KMS-11 (cell line): Measurements from ENCODE around the gene KIAA0319L.

Experiments
- H2AFZ ChIP-seq: fragments of 200-600 bp; sonication (generic); 2 replicates; pipeline ENCODE4 v1.6.1; 2016; ENCODE audit warnings: antibody characterized with exemption, mixed run types, low read depth
- H3K27ac ChIP-seq: fragments of 200-600 bp; sonication (generic); 2 replicates; pipeline ENCODE4 v1.6.1; 2016; ENCODE audit warnings: mild to moderate bottlenecking, mixed run types
- H3K27me3 ChIP-seq: fragments of 200-600 bp; sonication (generic); 2 replicates; pipeline ENCODE4 v1.6.1; 2017; ENCODE audit warnings: mild to moderate bottlenecking, low read depth, mixed run types, moderate library complexity; ENCODE audit not compliant: insufficient read depth
- H3K36me3 ChIP-seq: fragments of 200-600 bp; sonication (generic); 2 replicates; pipeline ENCODE4 v1.6.1; 2017; ENCODE audit warnings: mild to moderate bottlenecking, mixed run types; ENCODE audit not compliant: insufficient read depth
- H3K4me1 ChIP-seq: fragments of 200-600 bp; sonication (generic); 2 replicates; pipeline ENCODE4 v1.6.1; 2016; ENCODE audit warnings: mild to moderate bottlenecking, low read depth, mixed run types; ENCODE audit not compliant: poor library complexity, severe bottlenecking
- H3K4me2 ChIP-seq: fragments of 200-600 bp; sonication (generic); 2 replicates; pipeline ENCODE4 v1.7.0; 2016; ENCODE audit warnings: mild to moderate bottlenecking, mixed run types
- H3K4me3 ChIP-seq: fragments of 200-600 bp; sonication (generic); IDR thresholded peaks from 2 replicates; pipeline ENCODE4 v1.6.1; 2017; ENCODE audit warnings: low read depth, low read length, mixed read lengths; ENCODE audit not compliant: insufficient read depth
- H3K79me2 ChIP-seq: fragments of 200-600 bp; sonication (generic); 2 replicates; pipeline ENCODE4 v1.6.1; 2016; ENCODE audit warnings: low read depth, mixed run types; ENCODE audit not compliant: insufficient read depth
- H3K9ac ChIP-seq: fragments of 200-600 bp; sonication (generic); 2 replicates; pipeline ENCODE4 v1.6.1; 2016; ENCODE audit warnings: mild to moderate bottlenecking, mixed run types
- H4K20me1 ChIP-seq: fragments of 200-600 bp; sonication (generic); 2 replicates; pipeline ENCODE4 v1.6.1; 2016; ENCODE audit warnings: mild to moderate bottlenecking, mixed run types; ENCODE audit not compliant: insufficient read depth
- TF ChIP-seq, protein P1 (sequence below): fragments of 200-600 bp; sonication (generic); conservative IDR thresholded peaks from 2 replicates; pipeline ENCODE4 v1.6.1; 2017; ENCODE audit warnings: low read depth, mild to moderate bottlenecking, antibody characterized with exemption, low read length, moderate library complexity, mixed read lengths

The KIAA0319L gene

DNA sequence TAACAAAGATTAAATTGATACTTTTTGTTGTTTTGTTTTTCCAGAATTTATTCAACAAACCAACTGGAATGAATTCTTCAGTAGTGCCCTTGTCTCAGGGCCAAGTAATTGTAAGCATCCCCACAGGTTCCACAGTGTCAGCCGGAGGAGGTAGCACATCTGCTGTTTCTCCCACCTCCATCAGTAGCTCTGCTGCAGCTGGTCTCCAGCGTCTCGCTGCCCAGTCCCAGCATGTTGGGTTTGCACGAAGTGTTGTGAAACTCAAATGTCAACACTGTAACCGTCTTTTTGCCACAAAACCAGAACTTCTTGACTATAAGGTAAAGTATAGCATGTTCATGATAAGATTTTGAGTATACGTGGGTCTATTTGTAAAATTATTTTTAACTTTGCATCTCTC lies 170.2 kb downstream of the KIAA0319L start:
- no peak overlapping the region for H3K4me2 ChIP-seq
- no peak overlapping the region for H2AFZ ChIP-seq
- H3K36me3 ChIP-seq = no peaks in the 10 kb centered on the region
- H3K9ac ChIP-seq = no peak overlapping the region
- no peaks in the 10 kb centered on the region for H3K79me2 ChIP-seq
- no peak overlapping the region for H3K27ac ChIP-seq
- no peaks in the 10 kb centered on the region for H4K20me1 ChIP-seq
- no peaks in the 10 kb centered on the region for H3K4me1 ChIP-seq
- TF ChIP-seq, protein P1, sequence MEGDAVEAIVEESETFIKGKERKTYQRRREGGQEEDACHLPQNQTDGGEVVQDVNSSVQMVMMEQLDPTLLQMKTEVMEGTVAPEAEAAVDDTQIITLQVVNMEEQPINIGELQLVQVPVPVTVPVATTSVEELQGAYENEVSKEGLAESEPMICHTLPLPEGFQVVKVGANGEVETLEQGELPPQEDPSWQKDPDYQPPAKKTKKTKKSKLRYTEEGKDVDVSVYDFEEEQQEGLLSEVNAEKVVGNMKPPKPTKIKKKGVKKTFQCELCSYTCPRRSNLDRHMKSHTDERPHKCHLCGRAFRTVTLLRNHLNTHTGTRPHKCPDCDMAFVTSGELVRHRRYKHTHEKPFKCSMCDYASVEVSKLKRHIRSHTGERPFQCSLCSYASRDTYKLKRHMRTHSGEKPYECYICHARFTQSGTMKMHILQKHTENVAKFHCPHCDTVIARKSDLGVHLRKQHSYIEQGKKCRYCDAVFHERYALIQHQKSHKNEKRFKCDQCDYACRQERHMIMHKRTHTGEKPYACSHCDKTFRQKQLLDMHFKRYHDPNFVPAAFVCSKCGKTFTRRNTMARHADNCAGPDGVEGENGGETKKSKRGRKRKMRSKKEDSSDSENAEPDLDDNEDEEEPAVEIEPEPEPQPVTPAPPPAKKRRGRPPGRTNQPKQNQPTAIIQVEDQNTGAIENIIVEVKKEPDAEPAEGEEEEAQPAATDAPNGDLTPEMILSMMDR = no peak
- no peaks in the 10 kb centered on the region for H3K27me3 ChIP-seq
- no peak overlapping the region for H3K4me3 ChIP-seq

GRCh38 chr1:35386290-35386689 lies 170.9 kb downstream of the KIAA0319L start:
- TF ChIP-seq, protein P1 = no peak
- Histone ChIP-seq H3K36me3 (no peaks in the 10 kb centered on the region), H3K27ac (no peak overlapping the region), H3K79me2 (no peaks in the 10 kb centered on the region), H3K9ac (no peak overlapping the region), H3K27me3 (no peaks in the 10 kb centered on the region), H4K20me1 (no peaks in the 10 kb centered on the region), H3K4me3 (no peak overlapping the region), H2AFZ (no peak overlapping the region), H3K4me2 (no peak overlapping the region), H3K4me1 (no peaks in the 10 kb centered on the region)
